ENCODE results near the gene SLC4A8. TPM values are rescaled to one million over a fixed set of nuclear protein-coding genes. Genes with fewer than 3 reads are reported as not detected.

SLC4A8 gene
- total RNA-seq, 1 experiment from 2014 or later = 26.3 TPM

DNA sequence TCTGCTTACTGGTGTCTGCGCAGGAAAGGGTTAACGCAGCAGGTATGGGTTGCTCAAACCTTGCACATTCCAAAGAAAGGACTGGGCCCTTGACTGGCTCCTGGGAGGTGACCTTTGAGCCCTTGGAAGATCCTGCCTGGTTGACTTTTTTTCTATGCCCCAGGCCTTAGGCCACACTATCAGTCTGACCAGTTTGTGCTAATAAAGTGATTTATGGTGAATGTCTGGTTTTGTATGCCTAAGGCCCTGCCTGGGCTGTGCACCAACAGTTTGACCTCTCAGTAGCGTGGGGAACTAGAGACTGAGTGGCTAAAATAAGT lies 105.0 kb downstream of the SLC4A8 start:
- Mint-ChIP-seq H3K9me3 (no peaks in the 10 kb centered on the region), H3K4me3 (no peak overlapping the region), H3K36me3 (ENCODE audit: insufficient read depth in 1 of 3, low read depth in 3 of 3) (no peaks in the 10 kb centered on the region), H3K27me3 (ENCODE audit: low read depth) (peaks cover 6% of the 10 kb centered on the region), H3K4me1 (peaks cover 30 to 32% of the 10 kb centered on the region in 2 experiments), H3K27ac (no peak overlapping the region)
- Histone ChIP-seq H2BK12ac (ENCODE audit: insufficient read length, low read depth, low read length) (no peak overlapping the region), H3K9ac (ENCODE audit: extremely low read depth, insufficient read length, low read length) (no peak overlapping the region), H4K8ac (replicated peaks; ENCODE audit: insufficient read length, low read depth, low read length) (no peak overlapping the region), H4K20me1 (ENCODE audit: control insufficient read depth, insufficient read depth, insufficient read length) (no peaks in the 10 kb centered on the region), H3K79me1 (ENCODE audit: insufficient read depth, low read depth, low read length, poor library complexity, severe bottlenecking) (no peaks in the 10 kb centered on the region), H4K5ac (ENCODE audit: insufficient read length, low read depth, low read length) (no peak overlapping the region), H2AK5ac (ENCODE audit: insufficient read length, low read length) (no peak overlapping the region), H3K18ac (ENCODE audit: insufficient read length, low read depth, low read length) (no peak overlapping the region), H3K9me3 (ENCODE audit: control insufficient read depth, low read depth, low read length) (no peaks in the 10 kb centered on the region), H2BK120ac (ENCODE audit: low read depth, low read length, poor library complexity, severe bottlenecking) (no peak overlapping the region), H2AFZ (ENCODE audit: low read length) (no peak overlapping the region), H3K4ac (ENCODE audit: low read depth, low read length) (no peak overlapping the region), H3K56ac (ENCODE audit: insufficient read length, low read depth, low read length) (no peak overlapping the region), H3K23ac (ENCODE audit: insufficient read length, low read depth, low read length) (no peak overlapping the region), H3K4me2 (ENCODE audit: insufficient read depth, insufficient read length, low read length) (no peak overlapping the region), H3T11ph (ENCODE audit: low read length) (no peak overlapping the region), H3K4me1 (ENCODE audit: insufficient read depth, low read length) (peaks cover 3% of the 10 kb centered on the region; the same call in 1 of the 2 replicates), H2BK5ac (ENCODE audit: insufficient read length, low read length) (no peak overlapping the region), H2BK15ac (ENCODE audit: low read depth, low read length) (no peak overlapping the region), H3K27ac (ENCODE audit: insufficient read length, low read depth, low read length) (no peak overlapping the region), H3K14ac (ENCODE audit: insufficient read depth, low read length) (no peak overlapping the region), H4K91ac (ENCODE audit: insufficient read length, low read depth, low read length) (no peak overlapping the region), H3K79me2 (ENCODE audit: insufficient read depth, low read length) (no peaks in the 10 kb centered on the region), H3K27me3 (ENCODE audit: insufficient read depth, low read length) (no peaks in the 10 kb centered on the region), H3K23me2 (ENCODE audit: insufficient read length, low read depth, low read length, poor library complexity, severe bottlenecking) (no peaks in the 10 kb centered on the region), H2BK20ac (ENCODE audit: low read depth, low read length, poor library complexity, severe bottlenecking) (no peak overlapping the region)
- DNase-seq = no peak
- no CpG with 5 or more reads among the region's 3 CpGs for whole genome bisulfite sequencing (ENCODE audit: extremely low coverage, insufficient read length, low lambda C conversion rate)
- TF ChIP-seq, protein P1, sequence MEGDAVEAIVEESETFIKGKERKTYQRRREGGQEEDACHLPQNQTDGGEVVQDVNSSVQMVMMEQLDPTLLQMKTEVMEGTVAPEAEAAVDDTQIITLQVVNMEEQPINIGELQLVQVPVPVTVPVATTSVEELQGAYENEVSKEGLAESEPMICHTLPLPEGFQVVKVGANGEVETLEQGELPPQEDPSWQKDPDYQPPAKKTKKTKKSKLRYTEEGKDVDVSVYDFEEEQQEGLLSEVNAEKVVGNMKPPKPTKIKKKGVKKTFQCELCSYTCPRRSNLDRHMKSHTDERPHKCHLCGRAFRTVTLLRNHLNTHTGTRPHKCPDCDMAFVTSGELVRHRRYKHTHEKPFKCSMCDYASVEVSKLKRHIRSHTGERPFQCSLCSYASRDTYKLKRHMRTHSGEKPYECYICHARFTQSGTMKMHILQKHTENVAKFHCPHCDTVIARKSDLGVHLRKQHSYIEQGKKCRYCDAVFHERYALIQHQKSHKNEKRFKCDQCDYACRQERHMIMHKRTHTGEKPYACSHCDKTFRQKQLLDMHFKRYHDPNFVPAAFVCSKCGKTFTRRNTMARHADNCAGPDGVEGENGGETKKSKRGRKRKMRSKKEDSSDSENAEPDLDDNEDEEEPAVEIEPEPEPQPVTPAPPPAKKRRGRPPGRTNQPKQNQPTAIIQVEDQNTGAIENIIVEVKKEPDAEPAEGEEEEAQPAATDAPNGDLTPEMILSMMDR (conservative IDR thresholded peaks at IDR 0.05) = no peak

Data from H9 (cell line).